NCI-H2107 (cell line): ENCODE measurements around the gene FIBIN.
"Not testable (repeated sequence)": the region's sequence is repeated elsewhere in the genome, so short reads cannot be mapped to it uniquely, and the experiment has no call there.

ENCODE experiments used
- DNase-seq: peaks from one replicate; lab custom pipeline; 2025; lab: John Stamatoyannopoulos, UW

Gene FIBIN

GRCh38 chr11:26993965-26994457 is at the start of gene FIBIN:
Gene FIBIN, plus strand, starts transcription at chr11:26994112. Its CDS starts 415 bp downstream, at chr11:26994527.
- no peak for DNase-seq

DNA sequence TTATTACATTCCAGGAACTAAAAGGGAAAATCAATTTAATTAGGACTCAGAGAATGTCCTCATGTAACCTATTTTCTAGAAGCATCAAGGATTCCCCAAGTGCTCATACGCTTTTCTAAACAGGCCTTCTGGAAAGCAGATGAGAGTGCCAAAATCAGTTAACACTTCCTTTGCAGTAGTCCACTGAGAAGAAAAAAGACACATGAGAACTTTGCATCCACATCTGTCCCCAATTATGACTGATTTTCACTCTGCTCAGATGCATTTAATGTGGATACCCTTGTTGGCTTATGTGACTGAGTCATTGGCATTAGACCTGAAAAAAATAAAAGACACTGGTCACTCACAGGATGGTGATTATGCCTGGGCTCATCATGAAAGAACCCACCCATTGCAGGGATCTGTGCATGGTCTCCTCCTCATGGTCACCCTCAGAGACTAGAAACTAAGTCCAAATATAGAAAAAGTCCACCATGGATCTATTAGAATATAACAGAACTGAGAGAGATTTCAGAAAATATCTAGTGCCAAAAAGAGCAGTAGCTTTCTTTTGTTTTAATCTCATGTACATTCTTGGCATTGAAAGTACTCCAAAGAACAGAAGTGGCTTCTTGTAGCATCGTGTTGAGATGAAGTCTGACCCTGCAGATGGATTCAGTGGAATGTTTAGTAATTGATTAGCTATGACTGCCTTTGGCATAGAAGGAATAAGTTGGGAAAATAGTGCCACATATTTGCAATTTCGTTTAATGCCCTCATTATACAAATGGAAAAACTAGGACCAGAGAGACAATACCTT is 48.8 kb upstream of the FIBIN start:
- no peak for DNase-seq

GRCh38 chr11:26946257-26946716 is 47.6 kb upstream of the FIBIN start:
- no peak for DNase-seq

- no peak for DNase-seq
These were observed 46.5 kb upstream of the FIBIN start for GRCh38 chr11:26947379-26947844.

- DNase-seq: no peak
These were observed 45.8 kb upstream of the FIBIN start for GRCh38 chr11:26947904-26948639.

- no peak for DNase-seq
These were observed 45.0 kb upstream of the FIBIN start for GRCh38 chr11:26948881-26949280.

- no peak for DNase-seq
These were observed 44.1 kb upstream of the FIBIN start for GRCh38 chr11:26949846-26950245.

- DNase-seq: no peak
These were observed 43.6 kb upstream of the FIBIN start for GRCh38 chr11:26950260-26950719.

DNA sequence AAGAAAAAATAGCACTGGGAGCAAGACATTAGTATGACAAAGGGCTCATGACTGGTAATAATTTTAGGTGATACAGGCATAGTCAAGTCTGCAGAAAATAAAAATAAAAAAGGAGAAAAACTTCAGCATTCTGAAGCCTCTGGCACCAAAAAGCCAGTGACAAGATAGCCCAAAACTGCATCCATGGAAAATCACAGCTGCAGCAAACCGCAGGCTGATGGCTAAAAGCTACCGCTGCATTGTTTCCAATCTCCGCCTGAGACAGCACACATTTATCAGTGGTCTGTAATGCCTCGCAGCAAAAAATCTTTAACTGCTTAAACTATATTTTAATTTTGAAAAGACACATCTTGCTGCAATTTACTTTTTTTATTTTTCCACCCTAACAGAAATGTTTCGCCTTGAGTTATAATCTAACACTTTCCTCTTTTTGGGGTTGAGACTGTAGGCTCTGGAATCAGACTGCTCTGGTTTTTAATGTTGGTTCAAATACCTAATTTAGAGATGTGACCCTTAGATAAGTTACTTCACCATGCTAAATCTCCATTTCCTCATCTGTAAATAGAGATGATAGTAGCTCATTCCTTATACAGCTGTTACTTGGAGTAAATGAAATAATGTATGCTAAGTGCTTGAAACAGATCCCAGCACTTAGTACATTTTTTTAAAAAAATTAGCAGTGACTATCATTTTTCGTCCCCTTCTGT is 42.0 kb upstream of the FIBIN start:
- no peak for DNase-seq

GRCh38 chr11:26953770-26954392 is 40.0 kb upstream of the FIBIN start:
- no peak for DNase-seq

DNA sequence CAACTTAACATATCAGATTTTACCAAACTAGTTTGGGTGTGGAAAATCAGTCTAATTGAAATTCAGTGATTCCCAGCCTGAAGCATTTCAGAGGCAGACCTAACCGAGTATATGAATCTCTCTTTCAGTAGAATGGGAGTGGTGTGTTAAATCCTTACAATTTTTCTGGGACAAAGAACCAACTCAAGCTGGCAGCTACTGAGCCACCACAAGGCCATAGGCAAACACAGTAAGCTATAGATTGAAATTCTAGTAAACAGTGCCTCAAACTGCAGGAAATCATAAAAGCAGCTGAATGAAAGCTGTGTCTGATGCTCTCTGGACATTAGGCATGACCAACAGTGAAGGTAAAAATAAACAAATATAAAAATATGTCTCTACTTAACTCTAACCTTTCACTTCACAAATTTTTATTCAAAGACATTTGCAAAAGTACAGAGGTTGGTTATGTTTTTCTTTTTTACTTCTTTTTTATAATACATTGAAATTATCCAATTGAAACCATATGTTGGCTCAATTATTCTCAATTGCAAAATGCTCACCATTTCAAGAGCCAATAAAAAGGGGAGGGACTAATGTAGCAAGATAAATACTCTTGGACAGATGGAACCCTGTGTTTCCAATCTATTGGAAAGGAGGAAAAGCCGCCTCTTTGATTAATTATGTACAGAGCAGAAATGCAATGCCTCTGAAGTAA is 35.8 kb upstream of the FIBIN start:
- DNase-seq: no peak

GRCh38 chr11:26958702-26959049 is 35.2 kb upstream of the FIBIN start:
- DNase-seq: no peak

GRCh38 chr11:26960281-26960680 is 33.6 kb upstream of the FIBIN start:
- no peak for DNase-seq

DNA sequence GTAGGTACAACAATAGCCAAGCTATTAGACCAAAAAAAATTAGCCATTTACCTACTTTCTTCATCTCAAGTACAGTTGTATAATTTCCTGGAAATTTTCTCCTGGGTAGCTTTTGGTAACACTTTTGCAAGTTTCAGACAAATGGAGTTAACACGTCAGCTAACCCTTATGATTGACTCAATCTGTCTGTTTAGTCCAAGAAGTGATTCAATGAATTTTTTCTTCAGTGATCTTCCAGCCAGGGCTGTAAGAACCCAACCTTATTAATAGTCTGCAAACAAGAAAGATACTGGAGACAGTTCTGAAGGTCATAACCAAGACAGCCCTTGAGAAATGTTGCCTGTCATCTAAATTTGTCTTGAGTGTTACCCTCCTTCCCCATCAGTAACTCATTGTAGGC is 30.1 kb upstream of the FIBIN start:
- DNase-seq: no peak

- no peak for DNase-seq
These were observed 29.6 kb upstream of the FIBIN start for GRCh38 chr11:26964339-26964738.

- DNase-seq: not testable (repeated sequence)
These were observed 28.9 kb upstream of the FIBIN start for GRCh38 chr11:26964847-26965485.

DNA sequence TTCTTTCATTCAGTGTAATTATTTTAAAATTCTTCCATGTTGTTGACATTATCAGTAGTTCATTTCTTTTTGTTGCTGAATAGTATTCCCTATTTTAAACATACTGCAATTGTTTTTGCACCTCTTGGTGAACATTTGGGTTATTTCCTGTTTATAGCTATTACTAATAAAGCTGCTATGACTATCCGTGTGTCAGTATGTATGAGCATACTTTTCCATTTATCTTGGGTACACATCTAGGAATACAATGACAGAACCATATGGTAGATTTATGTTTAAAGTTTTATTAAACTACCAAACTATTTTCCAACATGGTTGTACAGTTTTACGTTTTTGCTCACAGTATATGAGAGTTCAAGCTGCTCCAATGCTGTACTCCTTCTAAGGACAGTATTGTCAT is 22.0 kb upstream of the FIBIN start:
- no peak for DNase-seq

DNA sequence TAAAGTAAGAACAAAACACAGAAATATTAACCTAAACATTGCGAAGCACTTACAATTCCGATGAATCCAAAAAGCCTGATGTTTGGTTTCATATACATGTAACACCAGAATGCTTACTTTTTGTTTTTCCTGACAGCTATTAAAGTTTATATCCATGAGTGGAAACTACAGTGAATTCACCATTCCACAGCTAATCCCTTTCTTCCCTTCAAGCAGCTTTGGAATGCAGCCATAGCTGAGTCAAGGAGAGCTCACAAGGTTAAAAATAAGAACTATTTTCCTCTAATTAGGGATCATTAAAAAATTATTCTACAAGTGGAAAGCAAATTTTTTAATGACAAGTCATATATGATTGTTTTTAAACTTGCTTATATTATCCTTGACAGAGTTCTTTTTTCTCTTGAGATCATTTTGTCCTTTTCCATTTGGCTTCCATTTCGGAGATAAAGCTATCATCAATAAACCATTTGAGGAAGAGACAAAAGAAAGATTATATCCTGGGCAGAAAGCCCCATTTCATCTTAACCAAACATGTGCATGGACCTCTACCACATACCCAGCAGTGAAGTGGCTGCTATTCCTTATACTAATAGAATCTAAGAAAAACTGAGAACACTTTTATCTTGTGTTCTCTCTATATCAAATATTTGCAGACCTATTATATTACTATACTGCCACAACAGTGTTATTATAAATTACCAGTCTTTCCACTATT is 19.7 kb upstream of the FIBIN start:
- DNase-seq: no peak

DNA sequence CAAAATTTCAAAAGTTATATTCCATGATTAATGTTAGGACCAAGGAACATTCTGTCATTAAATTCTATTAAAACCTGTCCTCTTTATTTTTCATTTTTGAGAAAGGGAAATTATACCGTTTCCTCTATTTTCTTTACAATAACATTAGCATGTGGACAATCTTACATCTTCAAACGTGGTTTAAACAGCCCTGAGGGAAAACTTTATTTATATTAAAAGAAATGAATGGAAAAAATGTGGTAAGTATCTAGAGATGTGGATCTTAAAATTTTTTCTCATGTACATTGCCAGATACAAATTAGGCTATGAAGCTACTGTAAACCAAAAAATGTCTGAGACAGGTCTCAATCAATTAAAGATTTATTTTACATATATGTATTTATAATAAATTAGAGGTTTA is 18.9 kb upstream of the FIBIN start:
- no peak for DNase-seq

DNA sequence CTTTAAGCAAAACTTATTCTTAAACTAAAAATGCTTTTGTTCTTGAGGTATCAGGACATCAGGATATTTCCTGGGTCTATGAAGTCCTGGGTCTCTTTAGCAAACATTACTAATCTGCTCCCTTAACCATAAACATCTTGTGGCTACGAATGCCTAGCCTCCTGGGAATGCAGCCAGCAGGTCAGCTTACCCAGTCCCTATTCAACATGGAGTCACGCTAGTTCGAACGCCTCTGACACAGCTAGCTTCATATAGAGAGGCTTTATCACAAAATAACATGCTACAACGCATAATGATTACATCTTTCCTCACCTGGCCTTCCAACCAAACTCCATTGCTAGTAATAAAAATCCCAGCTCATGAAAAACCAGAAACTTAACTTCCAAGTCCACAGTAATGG is 17.5 kb upstream of the FIBIN start:
- no peak for DNase-seq
